Tibial nerve (tissue), 4 donors: ENCODE data around the gene TRAPPC6A.

Experiments used
- CTCF ChIP-seq, 5 experiments: fragments of 200-600 bp in 3 of 5; fragments of 450-650 bp in 2 of 5; sonication (generic) in 3 of 5; IDR thresholded peaks; one replicate each; pipeline ENCODE4 v1.5.1; 2016 to 2019; ENCODE audit warnings: antibody characterized with exemption in 5 of 5, mild to moderate bottlenecking in 3 of 5, moderate library complexity in 2 of 5
- EP300 ChIP-seq, 2 donors: sonication (generic); formaldehyde crosslinking; IDR thresholded peaks; one replicate each; pipeline ENCODE4 v1.6.1; 2017; ENCODE audit warnings: antibody characterized with exemption in 2 of 2, mild to moderate bottlenecking in 1 of 2

- TF ChIP-seq EP300 (IDR thresholded peaks at IDR 0.05) (no peak), CTCF (IDR thresholded peaks at IDR 0.05) (no peak)
These were observed 37.5 kb downstream of the TRAPPC6A start for GRCh38 chr19:45140533-45140932.
